Stimulated activated CD4-positive, alpha-beta T cell treated with anti-CD3 and anti-CD28 coated beads, Interleukin-4, amount 100 ng/mL, for 1 hour (primary cell): Measurements from ENCODE around the gene GFOD1.

Experiments
- DNase-seq: peaks from one replicate; pipeline ENCODE4 v3.0.0-alpha.2; 2020

The GFOD1 gene

DNA sequence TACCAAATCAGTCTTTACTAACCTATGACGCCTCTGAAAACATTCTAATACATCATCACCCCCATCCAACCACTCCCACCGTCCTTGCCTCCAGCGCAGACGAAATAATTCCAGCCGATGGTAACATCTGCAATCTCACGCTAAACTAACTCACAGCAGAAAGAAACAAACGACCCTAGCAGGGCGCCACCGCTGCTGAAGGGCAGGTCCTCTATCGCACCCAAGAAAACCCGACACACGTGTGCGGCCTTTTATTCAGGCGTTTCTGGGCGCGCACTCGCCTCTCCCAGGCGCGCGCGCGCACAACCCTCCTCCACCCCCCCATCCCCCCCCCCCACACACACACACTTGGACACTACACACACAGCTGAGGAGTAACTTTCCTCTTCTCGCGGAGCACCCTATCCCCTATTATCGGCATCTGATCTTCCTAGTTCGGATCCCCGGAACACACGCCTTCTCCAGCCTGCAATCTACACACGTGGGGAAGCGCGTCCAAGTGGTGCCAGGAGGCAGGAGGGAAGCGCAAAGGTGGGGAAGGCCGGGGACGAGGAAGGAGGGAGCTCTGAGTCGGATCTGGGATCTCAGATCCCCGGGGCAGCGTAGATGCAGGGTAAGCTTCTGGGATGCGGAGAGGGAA, 1.4 kb downstream of the GFOD1 start:
- DNase-seq: peak; percentile 53

- DNase-seq: no peak
Measured at GRCh38 chr6:13485303-13485702, 2.1 kb downstream of the GFOD1 start.

DNA sequence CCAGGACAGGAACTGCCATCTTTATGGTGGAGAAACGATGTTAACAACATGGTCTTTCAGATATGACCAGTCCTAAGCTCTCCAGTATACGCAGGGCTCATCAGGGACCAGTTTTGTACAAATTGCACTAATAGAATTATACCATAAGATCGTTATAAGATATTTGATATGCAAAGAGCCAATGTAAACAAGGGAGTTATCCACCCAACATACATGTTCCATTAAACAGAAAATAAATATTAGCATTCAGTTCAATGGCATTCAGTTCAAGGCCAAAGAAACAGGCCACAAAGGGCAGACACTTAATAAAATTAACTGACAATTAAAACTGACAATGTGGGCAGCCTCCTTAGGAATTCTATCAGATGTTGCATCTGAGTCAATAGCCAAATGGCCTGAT, 2.6 kb downstream of the GFOD1 start:
- no peak for DNase-seq

DNA sequence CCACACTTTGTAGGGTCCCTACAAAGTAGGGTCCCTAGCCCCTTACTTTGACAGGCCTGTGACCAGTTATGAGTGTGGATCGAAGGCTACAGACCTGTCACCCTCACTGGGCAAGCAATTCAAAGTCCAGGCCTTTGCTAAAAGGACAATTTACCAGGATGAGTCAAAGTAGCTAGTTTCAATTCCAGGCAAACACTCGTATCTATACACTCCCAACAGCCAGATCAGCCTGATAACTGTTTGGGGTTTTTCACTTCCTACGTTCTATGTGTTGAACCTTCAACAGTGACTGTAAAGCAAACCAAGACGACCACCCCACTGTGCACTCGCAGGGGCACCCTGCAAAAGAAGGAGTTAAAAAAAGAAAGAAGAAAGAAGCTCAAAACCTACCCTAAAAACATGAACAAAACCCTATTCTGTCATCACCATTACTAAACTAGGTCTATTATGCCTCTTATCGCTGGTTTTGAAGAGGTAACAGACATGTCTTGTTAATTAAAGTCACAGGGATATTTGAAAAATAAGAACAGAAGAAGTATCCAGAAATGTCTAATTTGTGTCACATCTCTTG, 3.2 kb downstream of the GFOD1 start:
- DNase-seq: no peak

GRCh38 chr6:13480631-13481501, 6.5 kb downstream of the GFOD1 start:
- no peak for DNase-seq

- no peak for DNase-seq
Measured at GRCh38 chr6:13479971-13480434, 7.4 kb downstream of the GFOD1 start.

- DNase-seq: no peak
Measured at GRCh38 chr6:13479206-13479800, 8.1 kb downstream of the GFOD1 start.

GRCh38 chr6:13478525-13478966, 8.9 kb downstream of the GFOD1 start:
- no peak for DNase-seq

DNA sequence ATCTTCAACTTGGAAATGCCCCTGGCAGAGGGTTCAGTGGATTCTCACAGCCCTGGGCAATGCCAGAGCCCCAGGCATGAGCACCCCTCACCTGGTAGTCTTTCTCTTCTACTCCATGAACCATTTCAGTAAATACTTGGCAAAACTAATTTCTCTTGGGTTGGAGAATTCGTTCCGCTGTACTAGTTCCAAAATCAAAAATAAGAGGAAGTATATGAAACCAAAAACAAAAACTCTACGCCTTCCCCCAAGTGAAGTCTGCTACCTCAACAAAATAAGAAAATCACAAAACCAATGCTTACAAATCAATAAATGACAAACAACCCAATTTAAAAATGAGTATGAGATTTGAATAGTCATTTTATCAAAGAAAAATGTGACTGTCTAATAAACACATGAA, 12.6 kb downstream of the GFOD1 start:
- no peak for DNase-seq

DNA sequence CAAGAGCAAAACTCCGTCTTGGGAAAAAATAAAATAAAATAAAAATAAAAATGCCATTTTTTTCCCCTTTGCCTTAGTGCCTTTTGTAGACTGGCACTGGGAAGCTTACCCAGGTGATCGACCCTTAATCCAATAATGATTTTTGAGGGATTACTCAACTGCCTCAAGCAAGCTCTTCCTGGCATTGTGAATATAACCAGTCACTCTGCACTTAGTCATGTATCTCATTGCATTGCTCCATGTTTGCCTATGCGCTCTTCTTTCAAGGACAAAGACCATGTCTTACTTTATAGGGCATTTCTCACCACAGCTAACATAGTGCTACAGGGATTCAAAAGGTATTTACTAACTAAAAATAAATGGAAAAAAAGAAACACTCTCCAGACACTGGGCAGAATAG, 13.0 kb downstream of the GFOD1 start:
- no peak for DNase-seq

DNA sequence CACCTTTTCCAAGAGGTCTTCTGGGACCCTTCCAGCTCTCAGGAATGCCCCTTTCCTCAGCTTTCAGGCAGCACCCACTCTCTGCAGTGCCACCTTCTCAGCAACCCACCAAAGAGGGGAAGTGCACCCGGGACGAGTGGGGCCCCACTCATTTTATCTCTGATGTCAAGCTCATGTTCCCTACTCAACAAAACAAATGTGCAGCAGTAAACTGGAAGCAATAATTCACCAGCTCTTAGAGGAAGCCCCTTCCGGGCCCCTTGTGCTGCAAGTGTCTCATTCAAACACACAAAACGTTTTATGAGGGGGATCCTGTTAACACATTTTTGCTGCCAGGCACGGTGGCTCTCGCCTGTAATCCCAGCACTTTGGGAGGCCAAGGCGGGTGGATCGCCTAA, 13.6 kb downstream of the GFOD1 start:
- no peak for DNase-seq

DNA sequence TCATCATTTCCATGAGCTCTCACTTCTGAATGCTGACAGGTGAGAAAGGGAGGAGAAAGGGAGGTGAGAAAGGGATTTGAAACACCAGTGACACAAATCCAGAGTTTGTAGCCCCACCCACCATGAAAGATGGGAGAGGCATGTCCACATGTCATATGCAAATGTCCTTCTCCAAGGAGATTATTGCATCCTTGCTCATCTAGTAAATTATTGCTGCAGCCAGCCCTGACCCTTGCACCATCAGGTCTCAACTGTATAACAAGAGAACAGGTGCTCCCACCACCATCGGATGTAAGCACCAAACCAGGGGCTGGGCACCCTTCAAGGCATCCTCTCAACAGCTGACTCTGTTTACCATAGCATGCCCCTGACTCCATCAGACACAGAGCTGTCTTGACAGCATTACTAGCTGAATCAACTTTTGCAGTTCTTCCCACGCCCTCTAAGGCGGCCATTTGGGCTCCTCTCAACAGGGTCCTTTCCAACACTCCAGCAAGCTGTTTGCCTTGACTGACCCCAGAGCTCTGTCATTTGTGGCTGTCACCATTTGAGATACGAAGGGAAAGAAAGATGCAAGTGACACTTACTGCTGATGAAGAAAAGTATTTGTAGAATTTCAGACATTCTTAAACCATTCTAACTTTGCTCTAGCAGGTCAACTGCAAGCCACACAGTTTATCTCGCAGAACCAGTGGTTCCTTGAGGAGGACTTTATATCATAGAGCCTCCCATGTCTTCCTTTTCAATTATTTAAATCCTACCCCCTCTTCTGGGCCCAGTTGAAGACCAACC, 14.2 kb downstream of the GFOD1 start:
- DNase-seq: no peak

- DNase-seq: no peak
Measured at GRCh38 chr6:13472099-13472498, 15.3 kb downstream of the GFOD1 start.

GRCh38 chr6:13471184-13471583, 16.2 kb downstream of the GFOD1 start:
- DNase-seq: no peak

- no peak for DNase-seq
Measured at GRCh38 chr6:13470238-13471140, 16.9 kb downstream of the GFOD1 start.

- DNase-seq: no peak
Measured at GRCh38 chr6:13469693-13470092, 17.7 kb downstream of the GFOD1 start.

GRCh38 chr6:13468839-13469238, 18.6 kb downstream of the GFOD1 start:
- DNase-seq: no peak

DNA sequence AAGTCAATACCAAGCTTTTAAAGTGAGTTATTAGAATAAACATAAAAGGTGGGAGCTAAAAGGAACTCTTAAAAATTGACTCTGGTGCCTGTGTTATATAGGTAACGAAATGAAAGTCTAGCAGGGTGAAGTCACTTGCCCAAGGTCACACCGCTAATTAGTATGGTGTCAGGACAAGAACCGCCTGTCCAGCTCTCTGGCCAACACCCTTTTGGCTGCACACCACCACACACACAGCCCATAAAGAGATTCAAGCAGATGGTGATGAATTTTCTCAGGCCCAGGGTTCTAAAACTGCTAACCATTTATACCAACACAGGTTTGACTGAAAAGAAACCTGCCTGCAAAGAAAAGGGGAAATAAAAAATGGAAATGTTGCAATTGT, 20.2 kb downstream of the GFOD1 start:
- DNase-seq: no peak

DNA sequence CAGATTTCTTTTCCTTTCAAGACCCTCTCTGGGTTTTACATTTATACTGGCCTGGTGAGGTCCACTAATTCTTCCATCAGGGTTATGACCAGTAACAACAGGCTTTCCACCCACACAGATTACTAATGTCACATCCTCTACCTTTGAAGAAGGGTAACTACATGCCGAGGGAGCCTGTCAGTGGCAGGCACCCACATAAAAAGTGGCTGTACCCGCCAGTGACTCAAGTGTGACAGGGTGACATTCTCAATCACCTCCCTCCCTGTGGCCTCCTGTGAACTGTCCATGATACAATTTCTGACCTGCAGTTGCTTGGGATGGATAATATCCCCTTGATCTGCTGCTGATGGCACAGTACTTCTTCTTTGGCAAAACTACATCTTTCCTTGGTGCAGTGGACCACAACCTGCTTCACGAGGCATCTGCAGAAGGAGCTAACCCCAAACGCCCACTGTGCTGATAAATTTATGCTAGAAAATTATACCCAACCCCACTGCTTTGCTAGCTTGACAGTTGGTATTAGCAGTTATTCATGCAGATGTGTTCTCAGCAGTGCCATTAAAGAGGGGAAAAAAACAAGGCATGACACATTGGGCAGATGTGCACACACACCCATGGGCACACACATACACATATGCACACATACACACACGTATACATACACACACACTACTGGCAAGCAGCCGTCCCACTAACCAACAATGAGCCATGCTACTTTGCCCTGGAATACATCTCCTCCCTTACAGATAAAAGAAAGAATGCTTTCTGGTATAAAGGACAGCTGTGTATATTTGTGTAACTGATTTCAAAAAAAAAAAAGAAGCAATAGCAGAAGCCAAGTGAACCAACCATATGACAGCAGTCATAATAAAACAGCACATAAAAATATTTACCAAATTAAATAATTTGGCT, 20.8 kb downstream of the GFOD1 start:
- peak; percentile 26 for DNase-seq

DNA sequence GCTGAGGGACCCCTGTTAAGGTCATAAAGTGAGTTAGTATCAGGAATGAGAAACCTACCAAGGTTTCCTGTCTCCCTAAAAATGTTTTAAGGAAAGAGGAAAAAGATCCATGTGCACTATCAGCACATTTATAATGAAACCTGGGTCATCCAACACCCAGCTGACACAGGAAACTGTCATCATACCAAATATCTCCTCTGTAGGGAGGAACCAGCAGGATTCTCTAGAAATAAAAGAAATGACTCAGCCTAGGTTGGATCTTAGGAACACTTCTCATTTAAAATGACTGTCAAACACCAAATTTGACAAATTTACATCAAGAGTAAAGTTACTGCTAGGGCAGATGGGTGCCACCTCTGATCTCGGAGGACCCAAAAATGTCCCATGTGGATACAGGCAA, 21.7 kb downstream of the GFOD1 start:
- no peak for DNase-seq

GRCh38 chr6:13463941-13464340, 23.5 kb downstream of the GFOD1 start:
- no peak for DNase-seq
